SIG-M5 (cell line): ENCODE results near the gene RFPL2.

ENCODE experiments used
- DNase-seq: peaks from one replicate; lab custom pipeline; 2025; lab: John Stamatoyannopoulos, UW

The RFPL2 gene

GRCh38 chr22:32204856-32205722 lies at the start of gene RFPL2:
TSS of gene RFPL2 (minus strand) at chr22:32205073. CDS start at chr22:32202451, 2,622 bp downstream.
- no peak for DNase-seq

- DNase-seq, result no peak
These were observed 44.4 kb upstream of the RFPL2 start for GRCh38 chr22:32249231-32249630.

GRCh38 chr22:32248276-32248675 lies 43.4 kb upstream of the RFPL2 start:
- DNase-seq, result no peak

- no peak for DNase-seq
These were observed 41.3 kb upstream of the RFPL2 start for GRCh38 chr22:32246166-32246565.

GRCh38 chr22:32245042-32245441 lies 40.2 kb upstream of the RFPL2 start:
- no peak for DNase-seq

GRCh38 chr22:32244547-32244946 lies 39.7 kb upstream of the RFPL2 start:
- no peak for DNase-seq

- no peak for DNase-seq
These were observed 35.6 kb upstream of the RFPL2 start for GRCh38 chr22:32240461-32240860.

GRCh38 chr22:32237906-32238305 lies 33.0 kb upstream of the RFPL2 start:
- no peak for DNase-seq

GRCh38 chr22:32236970-32237369 lies 32.1 kb upstream of the RFPL2 start:
- DNase-seq, result no peak

GRCh38 chr22:32233091-32233490 lies 28.2 kb upstream of the RFPL2 start:
- DNase-seq, result no peak

GRCh38 chr22:32232191-32232830 lies 27.4 kb upstream of the RFPL2 start:
- no peak for DNase-seq

- DNase-seq, result no peak
These were observed 21.6 kb upstream of the RFPL2 start for GRCh38 chr22:32226326-32227104.

GRCh38 chr22:32222991-32223390 lies 18.1 kb upstream of the RFPL2 start:
- no peak for DNase-seq

GRCh38 chr22:32219026-32219425 lies 14.2 kb upstream of the RFPL2 start:
- peak; percentile 76 for DNase-seq

- peak; percentile 78 for DNase-seq
These were observed 13.6 kb upstream of the RFPL2 start for GRCh38 chr22:32218470-32218869.

- DNase-seq, result no peak
These were observed 12.6 kb upstream of the RFPL2 start for GRCh38 chr22:32217465-32217864.

GRCh38 chr22:32216911-32217310 lies 12.0 kb upstream of the RFPL2 start:
- DNase-seq, result no peak

- no peak for DNase-seq
These were observed 6.1 kb upstream of the RFPL2 start for GRCh38 chr22:32211011-32211410.

- DNase-seq, result no peak
These were observed 3.8 kb upstream of the RFPL2 start for GRCh38 chr22:32208681-32209080.

- no peak for DNase-seq
These were observed 3.2 kb upstream of the RFPL2 start for GRCh38 chr22:32207971-32208480.

GRCh38 chr22:32206774-32207758 lies 2.2 kb upstream of the RFPL2 start:
- DNase-seq, result no peak
